Activated CD4-positive, alpha-beta T cell treated with anti-CD3 and anti-CD28 coated beads, Interleukin-2, Interleukin-6, amounts not matched to agents 100 ng/mL and 50 ng/mL, durations not matched to agents 16 hours and 8 hours (primary cell): ENCODE results near the gene GLB1L2.

Source experiments
- DNase-seq: peaks from one replicate; pipeline ENCODE4 v3.0.0-alpha.2; 2020

GLB1L2 gene

GRCh38 chr11:134388590-134388989, 56.8 kb downstream of the GLB1L2 start:
- no peak for DNase-seq

GRCh38 chr11:134389464-134390180, 57.8 kb downstream of the GLB1L2 start:
- DNase-seq: no peak

- DNase-seq: no peak
These were observed 59.1 kb downstream of the GLB1L2 start for GRCh38 chr11:134390706-134391569.

GRCh38 chr11:134391656-134392055, 59.9 kb downstream of the GLB1L2 start:
- DNase-seq: no peak

- no peak for DNase-seq
These were observed 61.3 kb downstream of the GLB1L2 start for GRCh38 chr11:134392953-134393615.

- DNase-seq: no peak
These were observed 61.9 kb downstream of the GLB1L2 start for GRCh38 chr11:134393638-134394037.

GRCh38 chr11:134394311-134394710, 62.5 kb downstream of the GLB1L2 start:
- DNase-seq: no peak

- no peak for DNase-seq
These were observed 63.2 kb downstream of the GLB1L2 start for GRCh38 chr11:134395002-134395401.

GRCh38 chr11:134397304-134398078, 65.7 kb downstream of the GLB1L2 start:
- no peak for DNase-seq

GRCh38 chr11:134398079-134398444, 66.3 kb downstream of the GLB1L2 start:
- no peak for DNase-seq

GRCh38 chr11:134398644-134399292, 67.0 kb downstream of the GLB1L2 start:
- DNase-seq: no peak

GRCh38 chr11:134399293-134399654, 67.5 kb downstream of the GLB1L2 start:
- DNase-seq: no peak

- no peak for DNase-seq
These were observed 68.2 kb downstream of the GLB1L2 start for GRCh38 chr11:134399996-134400395.

- DNase-seq: no peak
These were observed 70.3 kb downstream of the GLB1L2 start for GRCh38 chr11:134401825-134402809.

- DNase-seq: no peak
These were observed 71.1 kb downstream of the GLB1L2 start for GRCh38 chr11:134402910-134403309.

- no peak for DNase-seq
These were observed 73.0 kb downstream of the GLB1L2 start for GRCh38 chr11:134404575-134405341.

GRCh38 chr11:134405436-134405835, 73.6 kb downstream of the GLB1L2 start:
- no peak for DNase-seq

- no peak for DNase-seq
These were observed 74.1 kb downstream of the GLB1L2 start for GRCh38 chr11:134405841-134406240.

GRCh38 chr11:134406264-134407185, 74.7 kb downstream of the GLB1L2 start:
- DNase-seq: peak; percentile 8
